Activated naive CD4-positive, alpha-beta T cell (primary cell): ENCODE data around the gene EVC2.

Experiments used
- DNase-seq, 4 experiments: peaks; one replicate each; lab custom pipeline; 2025; lab: John Stamatoyannopoulos, UW

EVC2 gene, protein sequence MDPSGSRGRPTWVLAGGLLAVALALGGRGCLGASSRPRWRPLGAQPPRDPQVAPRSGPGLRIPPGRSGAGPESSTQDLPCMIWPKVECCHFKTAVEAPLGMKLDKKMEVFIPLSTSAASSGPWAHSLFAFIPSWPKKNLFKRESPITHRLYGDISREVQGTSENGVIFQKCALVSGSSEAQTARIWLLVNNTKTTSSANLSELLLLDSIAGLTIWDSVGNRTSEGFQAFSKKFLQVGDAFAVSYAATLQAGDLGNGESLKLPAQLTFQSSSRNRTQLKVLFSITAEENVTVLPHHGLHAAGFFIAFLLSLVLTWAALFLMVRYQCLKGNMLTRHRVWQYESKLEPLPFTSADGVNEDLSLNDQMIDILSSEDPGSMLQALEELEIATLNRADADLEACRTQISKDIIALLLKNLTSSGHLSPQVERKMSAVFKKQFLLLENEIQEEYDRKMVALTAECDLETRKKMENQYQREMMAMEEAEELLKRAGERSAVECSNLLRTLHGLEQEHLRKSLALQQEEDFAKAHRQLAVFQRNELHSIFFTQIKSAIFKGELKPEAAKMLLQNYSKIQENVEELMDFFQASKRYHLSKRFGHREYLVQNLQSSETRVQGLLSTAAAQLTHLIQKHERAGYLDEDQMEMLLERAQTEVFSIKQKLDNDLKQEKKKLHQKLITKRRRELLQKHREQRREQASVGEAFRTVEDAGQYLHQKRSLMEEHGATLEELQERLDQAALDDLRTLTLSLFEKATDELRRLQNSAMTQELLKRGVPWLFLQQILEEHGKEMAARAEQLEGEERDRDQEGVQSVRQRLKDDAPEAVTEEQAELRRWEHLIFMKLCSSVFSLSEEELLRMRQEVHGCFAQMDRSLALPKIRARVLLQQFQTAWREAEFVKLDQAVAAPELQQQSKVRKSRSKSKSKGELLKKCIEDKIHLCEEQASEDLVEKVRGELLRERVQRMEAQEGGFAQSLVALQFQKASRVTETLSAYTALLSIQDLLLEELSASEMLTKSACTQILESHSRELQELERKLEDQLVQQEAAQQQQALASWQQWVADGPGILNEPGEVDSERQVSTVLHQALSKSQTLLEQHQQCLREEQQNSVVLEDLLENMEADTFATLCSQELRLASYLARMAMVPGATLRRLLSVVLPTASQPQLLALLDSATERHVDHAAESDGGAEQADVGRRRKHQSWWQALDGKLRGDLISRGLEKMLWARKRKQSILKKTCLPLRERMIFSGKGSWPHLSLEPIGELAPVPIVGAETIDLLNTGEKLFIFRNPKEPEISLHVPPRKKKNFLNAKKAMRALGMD

DNA sequence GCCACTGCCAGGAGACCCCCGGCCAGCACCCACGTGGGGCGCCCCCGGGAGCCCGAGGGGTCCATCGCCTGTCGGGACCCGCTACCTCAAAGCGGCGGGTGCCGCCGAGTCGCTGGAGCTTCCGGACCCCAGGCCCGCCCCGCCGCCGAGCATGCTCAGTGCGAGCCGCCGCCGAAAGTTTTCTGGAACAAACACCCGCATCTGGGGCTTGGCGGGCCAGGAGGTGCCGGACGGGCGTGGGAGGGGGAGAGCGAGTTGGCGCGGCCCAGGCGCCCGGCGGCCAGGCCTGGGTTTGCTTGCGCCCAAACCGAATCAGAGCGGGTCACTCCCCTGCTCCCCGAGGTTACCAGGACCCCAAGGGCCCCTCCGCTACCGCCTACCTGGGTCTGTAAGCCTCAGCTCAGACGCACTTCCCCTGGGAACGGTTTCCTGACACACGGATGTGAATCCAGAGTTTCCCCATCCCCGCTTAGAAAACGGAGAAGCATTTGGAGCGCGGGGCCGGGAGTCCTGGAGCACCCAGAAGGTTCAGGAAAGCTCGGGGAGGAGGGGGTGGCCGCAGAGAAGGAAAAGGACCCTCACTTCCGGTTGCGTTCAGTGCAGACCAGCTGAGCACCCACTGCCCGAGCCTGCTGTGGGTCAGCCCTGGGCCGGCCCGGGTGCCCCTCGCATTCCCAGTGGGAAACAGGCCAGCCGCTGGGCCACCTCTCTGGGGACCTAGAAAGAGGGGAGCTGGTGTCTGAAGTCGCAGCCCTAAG lies at the start of gene EVC2:
TSS of gene EVC2 (minus strand) at position 111 of the 758 bp plus-strand sequence. CDS start at position 65, 46 bp downstream.
- DNase-seq = no peak

DNA sequence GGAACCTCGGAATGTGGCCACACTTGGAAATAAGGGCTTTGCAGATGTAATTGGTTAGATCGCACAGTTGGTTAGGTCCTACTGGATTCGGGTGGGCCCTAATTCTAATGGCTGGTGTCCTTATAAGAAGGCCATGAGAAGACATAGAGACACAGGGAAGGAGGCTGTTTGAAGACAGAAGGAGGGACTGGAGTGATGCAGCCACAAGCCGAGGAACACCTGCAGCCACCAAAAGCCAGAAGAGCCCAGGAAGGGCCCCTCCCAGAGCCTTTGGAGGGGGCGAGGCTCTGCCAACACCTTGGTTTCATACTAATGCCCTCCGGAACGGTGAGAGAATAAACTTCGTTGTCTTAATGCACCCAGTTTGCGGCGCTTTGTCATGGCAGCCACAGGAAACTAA lies 49.6 kb upstream of the EVC2 start:
- no peak for DNase-seq

DNA sequence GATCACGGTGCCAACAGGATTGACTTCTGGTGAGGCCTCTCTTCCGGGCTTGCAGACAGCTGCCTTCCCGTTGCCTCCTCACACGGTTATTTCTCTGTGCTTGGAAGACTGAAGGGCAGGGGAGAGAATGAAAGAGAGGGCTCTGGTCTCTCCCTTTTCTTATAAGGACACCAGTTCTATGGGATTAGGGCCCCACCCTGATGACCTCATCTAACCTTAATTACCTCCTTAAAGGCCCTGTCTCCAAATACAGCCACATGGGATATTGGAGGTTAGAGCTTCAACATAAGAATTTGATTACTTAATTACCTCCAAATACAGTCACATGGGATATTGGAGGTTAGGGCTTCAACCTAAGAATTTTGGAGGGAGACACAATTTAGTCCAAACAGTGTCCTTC lies 49.2 kb upstream of the EVC2 start:
- no peak for DNase-seq

DNA sequence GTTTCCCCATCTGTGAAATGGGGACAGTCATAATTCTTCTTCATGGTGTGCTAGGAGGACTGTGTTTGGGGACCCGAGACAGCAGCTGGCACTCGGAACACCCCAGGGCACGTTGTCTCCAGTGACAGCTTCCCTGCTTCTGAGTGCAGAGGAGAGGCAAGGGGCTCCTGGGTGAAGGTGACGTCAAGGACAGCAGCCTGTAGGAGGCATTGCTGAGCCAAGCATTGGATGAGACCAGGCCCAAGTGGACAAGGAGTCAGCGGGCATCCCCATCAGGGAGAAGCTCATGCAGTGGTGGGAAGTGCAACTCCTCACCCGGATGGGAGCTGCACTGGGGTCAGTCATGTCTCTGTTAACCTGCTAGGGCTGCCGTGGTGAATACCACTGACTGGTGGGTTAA lies 48.7 kb upstream of the EVC2 start:
- no peak for DNase-seq

DNA sequence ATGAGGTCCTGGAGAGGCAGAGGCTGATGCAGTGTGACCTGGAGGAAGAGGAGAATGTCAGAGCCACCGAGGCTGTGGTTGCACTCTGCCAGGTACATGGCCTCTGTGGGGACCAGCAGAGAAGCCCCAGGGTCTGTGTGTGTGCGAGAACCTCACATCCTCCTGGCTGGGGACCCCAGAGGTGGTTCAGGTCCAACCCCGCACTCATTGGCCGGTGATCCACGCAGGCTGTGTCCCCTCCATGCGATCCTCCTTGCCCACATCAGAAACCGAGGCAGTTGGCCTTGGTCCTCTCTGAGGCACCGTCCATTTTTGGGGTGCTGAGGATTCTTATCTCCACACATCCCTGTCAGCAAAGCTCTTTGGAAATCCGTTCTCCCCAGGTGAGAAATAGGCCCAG lies 47.9 kb upstream of the EVC2 start:
- no peak for DNase-seq

DNA sequence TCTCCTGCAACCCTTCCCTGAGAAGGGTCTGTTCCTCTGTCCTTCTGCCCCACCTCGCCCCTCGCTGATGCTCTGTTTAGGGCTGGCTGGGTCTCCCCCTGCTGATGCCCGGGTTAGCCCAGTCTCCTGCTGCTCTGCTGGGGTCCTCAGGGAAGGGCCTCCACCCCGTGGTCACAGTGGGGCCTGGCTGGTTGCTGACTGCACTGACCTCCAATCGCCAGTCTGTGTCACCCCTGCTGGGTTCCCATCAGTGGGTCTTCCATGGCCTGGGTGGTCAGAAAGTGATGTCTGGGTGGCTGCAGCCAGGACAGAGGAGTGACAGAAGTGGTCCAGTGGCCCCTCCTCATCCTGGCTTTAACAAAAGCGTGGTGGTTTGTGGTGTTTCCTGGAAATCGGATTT lies 47.3 kb upstream of the EVC2 start:
- DNase-seq = no peak

DNA sequence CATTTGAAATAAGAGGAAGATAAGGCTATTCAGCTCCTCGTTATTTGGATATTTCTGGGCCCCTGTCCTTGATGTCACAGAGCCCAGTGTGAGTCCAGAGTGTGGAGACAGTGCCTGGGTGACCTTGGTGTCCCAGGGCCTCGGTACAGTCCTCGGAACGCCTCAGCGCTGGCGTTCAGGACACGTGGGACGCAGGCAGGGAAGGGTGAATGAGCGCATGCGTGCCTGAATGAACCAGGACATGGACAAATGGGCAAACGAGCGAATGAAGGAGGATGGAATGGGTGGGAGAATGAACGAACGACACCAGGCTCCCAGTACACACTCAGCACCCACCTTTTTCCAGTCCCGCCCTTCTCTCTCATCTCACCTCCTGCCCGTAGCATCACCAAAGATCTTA lies 46.8 kb upstream of the EVC2 start:
- no peak for DNase-seq

DNA sequence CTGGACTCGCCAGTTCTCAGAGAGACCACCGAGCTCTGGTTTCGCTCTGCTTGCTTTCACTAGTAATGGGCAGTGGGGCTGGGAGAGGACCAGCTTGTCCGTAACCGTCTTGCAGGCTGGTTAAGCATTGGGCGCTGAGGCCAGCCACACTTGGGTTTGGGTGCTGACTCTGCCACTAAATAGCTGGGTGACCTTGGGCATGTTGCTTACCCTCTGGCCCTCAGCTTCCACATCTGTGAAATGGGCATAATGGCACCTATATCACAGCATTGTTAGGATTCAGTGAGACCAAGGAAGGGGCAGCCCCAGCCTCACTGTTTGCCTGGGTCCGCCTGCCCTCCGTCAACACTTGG lies 46.1 kb upstream of the EVC2 start:
- no peak for DNase-seq

DNA sequence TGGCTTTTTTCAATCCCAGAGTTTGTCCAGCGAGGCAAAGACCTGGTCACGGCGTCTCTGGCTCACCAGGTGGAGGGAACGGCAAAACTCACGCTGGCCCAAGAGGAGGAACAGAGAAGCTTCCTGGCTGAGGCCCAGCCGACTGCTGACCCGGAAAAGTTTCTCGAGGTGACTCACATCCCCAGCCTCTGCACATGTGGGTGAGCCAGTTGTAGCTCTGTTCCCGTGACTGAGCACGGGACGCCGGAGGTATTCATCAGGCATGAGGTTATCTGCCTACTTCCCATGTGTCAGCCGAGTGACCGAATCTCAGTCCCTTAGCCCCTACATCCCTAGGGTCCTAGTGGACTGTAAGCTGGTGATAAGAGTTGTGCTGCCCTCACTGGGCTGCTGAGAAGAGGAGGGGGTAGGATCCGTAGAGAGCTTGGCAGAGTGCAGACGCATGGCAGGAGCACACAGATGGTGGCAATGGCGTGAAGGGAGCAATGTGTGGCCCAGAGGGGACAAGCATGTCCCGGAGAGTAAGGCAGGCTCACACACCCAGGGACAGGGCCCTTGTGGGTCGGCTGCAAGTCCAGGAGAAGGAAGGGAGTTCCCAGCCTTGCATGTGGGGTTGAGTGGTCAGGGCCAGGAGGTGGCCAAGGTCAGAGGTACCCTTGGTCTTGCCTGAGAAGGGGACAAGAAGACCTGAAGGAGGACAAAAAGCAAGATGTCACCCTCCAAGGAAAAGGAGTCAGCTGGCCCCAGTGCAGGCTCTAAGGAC lies 45.6 kb upstream of the EVC2 start:
- no peak for DNase-seq

DNA sequence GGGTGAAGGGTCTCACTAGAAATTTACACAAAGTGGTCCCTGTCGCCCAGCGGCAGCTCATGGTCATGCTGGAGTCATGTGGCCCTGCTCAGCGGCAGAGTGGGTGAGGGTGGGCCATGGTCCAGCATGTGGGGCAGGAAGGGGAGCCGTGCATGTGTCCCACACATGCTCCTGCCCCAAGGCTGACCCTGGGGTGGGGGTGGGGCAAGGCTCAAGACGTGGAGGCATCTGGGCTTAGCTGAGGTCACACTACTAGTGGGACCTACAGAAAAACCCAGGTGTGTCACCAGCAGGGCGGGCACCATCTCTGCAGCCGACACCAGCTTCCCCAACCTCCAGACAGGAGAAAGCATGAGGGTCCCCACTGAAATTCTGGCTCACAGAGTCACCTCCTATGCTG lies 45.0 kb upstream of the EVC2 start:
- no peak for DNase-seq

DNA sequence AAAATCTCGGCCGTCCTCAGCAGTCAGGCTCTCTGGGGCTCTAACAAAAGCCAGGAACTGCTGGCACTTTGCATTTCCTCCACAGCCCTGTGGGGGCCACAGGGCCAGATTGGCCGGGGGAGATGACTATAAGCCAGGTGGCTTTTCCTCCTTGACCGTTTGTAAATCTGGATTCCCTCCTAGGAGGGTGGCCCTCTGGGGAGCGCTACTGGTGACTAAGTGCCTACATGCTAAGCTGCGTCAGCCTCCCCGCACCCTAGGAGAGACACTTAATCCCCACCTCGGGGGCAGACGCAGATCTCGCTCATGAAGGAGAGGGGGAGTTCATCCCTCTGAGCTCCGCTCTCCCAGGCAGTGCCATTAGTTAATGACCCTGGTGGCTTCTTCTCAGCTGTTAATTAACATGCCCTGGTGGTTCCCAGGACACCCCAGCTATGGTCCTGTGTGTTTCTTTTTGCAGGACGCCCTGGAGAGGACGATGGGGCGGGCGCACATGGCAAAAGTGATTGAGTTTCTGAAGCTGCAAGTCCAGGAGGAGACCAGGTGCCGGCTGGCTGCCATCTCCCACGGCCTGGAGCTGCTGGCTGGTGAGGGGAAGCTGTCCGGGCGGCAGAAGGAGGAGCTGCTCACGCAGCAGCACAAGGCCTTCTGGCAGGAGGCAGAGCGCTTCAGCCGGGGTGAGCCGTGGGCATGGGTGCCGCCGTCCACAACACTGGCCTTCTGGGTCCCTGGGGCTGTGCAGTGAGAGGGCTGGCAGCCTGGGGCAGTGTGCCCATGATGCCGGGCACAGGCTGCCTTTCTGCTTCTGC lies 44.2 kb upstream of the EVC2 start:
- no peak for DNase-seq

DNA sequence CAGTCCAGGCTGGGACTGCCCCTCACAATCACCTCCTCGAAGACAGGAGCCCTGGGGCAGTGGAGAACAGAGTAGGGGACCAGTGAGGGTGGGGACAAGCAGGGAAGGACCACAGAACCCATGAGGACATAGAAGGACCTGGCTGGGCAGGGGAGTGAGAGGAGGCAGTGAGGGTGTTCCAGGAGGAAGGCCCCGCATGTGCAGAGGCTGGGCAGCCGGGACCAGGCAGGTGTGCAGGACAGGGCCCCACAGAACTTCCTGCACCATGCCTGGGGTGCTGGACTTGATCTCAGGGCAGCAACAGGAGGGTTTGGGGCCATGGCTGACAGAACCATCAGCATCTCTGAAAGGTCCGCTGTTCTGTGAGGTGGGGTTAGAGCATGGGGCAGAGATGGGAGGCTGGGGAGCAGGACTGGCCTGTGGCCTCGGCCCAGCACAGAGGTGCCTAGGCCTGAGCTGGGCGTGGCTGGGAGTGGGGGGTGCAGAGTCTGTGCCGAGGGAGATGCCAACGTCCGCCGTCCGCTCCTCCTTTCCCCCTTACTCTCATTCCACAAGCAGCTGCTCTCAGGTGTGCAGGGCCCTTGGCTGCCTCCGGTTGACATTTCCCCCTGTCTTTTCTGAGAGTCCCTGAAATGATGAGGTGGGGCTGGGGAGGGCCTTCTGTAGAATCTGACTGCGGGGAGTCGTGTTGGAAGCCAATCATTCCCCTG lies 43.5 kb upstream of the EVC2 start:
- no peak for DNase-seq

DNA sequence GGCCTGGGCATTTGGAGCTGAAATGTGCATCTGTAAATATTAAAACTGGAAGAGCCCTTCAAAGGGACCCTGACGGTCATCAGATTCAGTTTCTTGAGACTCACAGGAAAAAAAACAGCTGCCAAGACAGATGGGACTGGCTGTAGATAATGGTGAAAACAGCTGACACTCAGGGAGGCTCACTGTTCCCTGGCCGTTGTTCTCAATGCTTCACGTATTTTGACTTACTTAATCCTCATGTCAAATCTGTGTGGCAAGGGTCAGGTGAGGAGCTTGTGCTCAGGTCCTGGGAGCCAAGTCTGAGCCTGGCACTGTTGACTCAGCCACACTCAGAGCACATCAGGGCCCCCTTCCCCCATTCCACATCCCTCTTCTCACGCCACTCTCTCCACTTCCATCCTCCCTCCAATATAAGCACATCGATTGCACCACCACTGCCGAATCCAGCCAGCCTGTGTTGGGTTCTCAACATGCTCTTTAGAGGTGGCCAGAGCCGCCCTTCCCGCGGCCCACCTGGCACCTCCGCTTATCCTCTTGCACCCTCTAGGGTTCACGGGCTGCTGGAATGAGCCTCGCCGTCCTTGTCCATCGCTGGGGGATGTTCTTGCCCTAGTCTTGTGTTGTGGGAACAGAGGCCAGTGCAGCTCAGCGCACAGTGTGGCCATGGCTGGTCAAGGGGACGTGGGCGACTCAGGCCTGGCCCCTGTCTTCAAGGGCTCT lies 42.7 kb upstream of the EVC2 start:
- DNase-seq = no peak

DNA sequence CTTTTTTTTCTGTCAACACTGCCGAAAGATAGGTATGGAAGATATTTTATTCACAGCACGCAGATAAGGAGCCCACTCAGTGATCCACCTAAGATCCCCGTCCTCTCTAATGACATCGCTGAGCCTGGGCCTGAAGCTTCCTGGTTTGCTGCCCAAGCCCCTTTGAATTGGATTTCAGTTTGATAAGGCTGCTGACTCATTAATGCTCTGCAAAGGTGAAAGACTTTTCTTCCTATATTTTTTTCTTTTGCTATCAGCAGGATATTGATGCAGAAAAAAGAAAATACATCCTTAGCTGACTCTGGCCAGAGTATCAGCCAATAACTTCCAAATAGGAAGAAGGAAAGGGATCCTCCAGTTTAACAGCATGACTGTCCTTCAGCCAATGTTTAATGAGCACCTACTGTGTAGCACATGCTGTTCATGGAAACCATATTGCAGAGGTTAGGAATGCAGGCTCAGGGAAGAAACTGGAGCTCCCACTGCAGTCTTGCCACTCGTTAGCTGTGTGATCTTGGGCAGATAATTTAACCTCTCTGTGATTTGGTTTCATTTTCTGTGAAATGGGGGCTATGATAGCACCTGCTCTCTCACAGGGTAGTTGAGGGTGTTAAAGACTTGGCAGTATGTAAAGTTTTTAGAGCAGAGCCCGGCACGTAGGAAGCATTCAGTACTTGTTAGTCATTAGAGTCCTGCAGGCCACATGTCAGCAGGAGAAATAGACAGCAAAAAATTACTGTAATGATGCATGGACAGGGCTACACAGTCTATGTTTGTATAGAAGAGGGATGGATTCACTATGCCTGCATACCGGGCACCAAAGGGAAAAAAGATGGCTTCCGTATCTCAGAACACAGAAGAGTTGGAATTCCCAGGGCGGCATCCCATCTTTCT lies 41.9 kb upstream of the EVC2 start:
- DNase-seq = no peak

DNA sequence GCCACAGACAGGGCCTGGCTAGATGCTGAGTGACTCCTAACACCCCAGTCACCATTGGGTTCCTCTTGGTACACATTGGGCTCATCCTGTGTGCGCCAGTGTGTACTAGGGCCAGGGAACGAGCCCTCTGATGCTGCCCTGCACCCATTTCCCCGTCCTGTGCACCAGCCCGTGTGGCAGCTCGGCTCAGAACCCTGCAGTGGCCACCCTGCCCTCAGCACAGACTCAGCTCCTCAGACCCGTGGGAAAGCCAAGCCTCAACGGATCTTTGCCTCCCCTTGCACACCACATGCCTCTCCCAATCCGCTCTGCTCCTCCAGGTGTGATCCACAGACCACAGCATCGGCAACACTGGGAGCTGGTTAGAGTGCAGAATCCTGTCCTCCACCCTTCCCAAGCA lies 41.2 kb upstream of the EVC2 start:
- DNase-seq = no peak

DNA sequence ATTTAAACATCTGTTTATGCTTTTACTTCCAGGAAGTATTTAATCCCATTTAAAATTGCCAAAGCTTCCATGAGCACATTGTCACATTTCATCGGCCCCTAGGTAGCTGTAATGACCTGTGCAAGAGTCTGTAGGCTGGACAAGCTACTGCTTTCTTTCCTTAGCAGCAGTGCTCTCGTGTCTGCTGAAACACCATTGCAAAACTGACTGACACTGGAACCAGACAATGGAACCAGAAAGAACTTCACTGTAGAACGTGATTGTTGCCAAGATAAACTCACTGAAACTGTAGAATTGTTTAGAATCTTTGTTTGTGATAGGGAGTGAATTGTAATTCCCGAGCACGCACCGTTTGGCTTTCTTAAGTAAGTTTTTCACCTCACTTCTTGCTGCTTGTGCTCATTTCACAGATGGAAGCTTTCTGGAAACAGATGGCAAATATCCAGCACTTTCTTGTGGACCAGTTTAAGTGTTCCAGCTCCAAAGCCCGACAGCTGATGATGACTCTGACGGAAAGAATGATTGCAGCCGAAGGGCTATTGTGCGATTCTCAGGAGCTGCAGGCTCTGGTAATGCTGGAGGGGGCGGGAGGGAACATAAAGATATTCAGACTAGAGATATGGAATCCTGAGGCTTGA lies 39.5 kb upstream of the EVC2 start:
- DNase-seq = no peak
